Activated CD4-positive, alpha-beta memory T cell treated with anti-CD3 and anti-CD28 coated beads for 36 hours (primary cell): Measurements from ENCODE around the gene USP5. TPM values are rescaled to one million over a fixed set of nuclear protein-coding genes. Genes with fewer than 3 reads are reported as not detected.
"Not testable (repeated sequence)": the region's sequence is repeated elsewhere in the genome, so short reads cannot be mapped to it uniquely, and the experiment has no call there.

ENCODE experiments used
- CTCF ChIA-PET: fragments of 350-600 bp; sonication (Branson Sonifier 250); formaldehyde crosslinking; loops from one replicate; lab custom pipeline; 2021; ENCODE audit warnings: antibody characterized with exemption, inconsistent platforms; lab: Charles Lee
- POLR2A ChIA-PET: fragments of 350-600 bp; sonication (Branson Sonifier 250); formaldehyde crosslinking; loops from one replicate; lab custom pipeline; 2021; ENCODE audit warnings: antibody characterized with exemption; lab: Charles Lee
- DNase-seq: peaks from one replicate; pipeline ENCODE4 v3.0.0-alpha.2; 2020
- H3K27ac Mint-ChIP-seq: one replicate; pipeline ENCODE4 v1.8.0; 2021; ENCODE audit warnings: mixed read lengths
- H3K27me3 Mint-ChIP-seq: one replicate; pipeline ENCODE4 v1.8.0; 2021; ENCODE audit warnings: mixed read lengths
- H3K36me3 Mint-ChIP-seq: one replicate; pipeline ENCODE4 v1.8.0; 2021; ENCODE audit warnings: mixed read lengths
- H3K4me1 Mint-ChIP-seq: one replicate; pipeline ENCODE4 v1.8.0; 2021; ENCODE audit warnings: low read depth, mixed read lengths
- H3K4me3 Mint-ChIP-seq: one replicate; pipeline ENCODE4 v1.8.0; 2021; ENCODE audit warnings: mild to moderate bottlenecking, mixed read lengths
- H3K9me3 Mint-ChIP-seq: one replicate; pipeline ENCODE4 v1.8.0; 2021; ENCODE audit warnings: mixed read lengths
- intact Hi-C: fragments of 100-400 bp; cut with micrococcal nuclease; formaldehyde crosslinking; loops from one replicate; pipeline ENCODE4 v1.15.1; 2023
- total RNA-seq, 2 experiments: library from RNA; stranded (reverse); gene quantifications; one replicate each; pipeline ENCODE4 v1.2.3, GENCODE V29; 2021

The USP5 gene
- total RNA-seq, 2 experiments from 2014 or later: 125 to 130 TPM

DNA sequence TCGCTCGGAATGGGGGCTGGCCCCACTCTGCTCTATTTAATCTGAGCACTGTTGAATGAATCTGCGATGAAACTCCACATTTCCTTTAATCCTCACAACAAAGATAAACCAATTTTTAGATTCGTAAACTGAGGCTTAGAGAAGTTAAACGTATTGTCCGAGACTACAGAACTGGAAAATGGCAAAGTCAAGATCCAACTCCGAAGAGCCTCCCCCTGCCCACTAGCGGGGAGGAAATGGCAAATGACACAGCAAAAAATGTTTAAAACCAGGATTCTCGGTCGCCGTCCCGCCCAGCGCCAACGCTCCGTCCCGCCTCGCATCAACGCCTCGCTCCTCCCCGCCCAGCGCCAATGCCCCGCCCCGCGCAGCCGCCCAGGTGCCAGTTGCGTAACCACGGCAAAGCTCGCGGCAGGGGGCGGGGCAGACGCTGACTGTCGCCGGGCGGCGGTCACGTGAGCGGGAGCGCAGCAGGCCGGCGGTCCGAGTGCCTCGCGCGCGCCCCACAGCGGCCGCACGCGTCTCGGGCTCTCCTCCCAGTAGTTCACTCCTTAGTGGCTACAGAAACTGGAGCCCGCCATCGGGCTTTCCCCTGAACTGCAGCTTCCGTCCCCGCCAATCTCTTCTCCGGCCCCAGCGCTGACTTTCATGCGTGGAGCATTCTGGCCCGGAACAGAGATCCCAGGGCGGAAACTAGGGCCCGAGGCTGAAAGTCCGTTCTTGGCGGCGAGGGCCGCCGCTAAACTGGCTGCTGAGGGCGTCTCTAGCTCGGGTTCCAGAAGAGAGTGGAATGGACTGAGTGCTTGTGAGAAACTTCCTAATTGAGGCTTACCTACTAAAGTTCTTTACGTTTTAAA lies 39.1 kb downstream of the USP5 start:
- H3K4me3 Mint-ChIP-seq: peak overlapping the region; percentile 84
- H3K27ac Mint-ChIP-seq: peak overlapping the region; percentile 97
- H3K9me3 Mint-ChIP-seq: no peaks in the 10 kb centered on the region
- H3K36me3 Mint-ChIP-seq: peaks cover 2% of the 10 kb centered on the region
- POLR2A ChIA-PET: interaction anchor here (0.8 to 2.0 kb wide), 14 partner anchors 13 to 201 kb away, joined by 3 to 24 read pairs (median 5); partner anchors contain the start of genes C12orf57, CD4, CDCA3 and ENO2
- DNase-seq: peak; percentile 99
- CTCF ChIA-PET: interaction anchor here (0.6 to 3.2 kb wide), 37 partner anchors 9 to 222 kb away, joined by 3 to 53 read pairs (median 5); partner anchors contain the start of genes C12orf57, CD4, CDCA3 and COPS7A
- peaks cover 17% of the 10 kb centered on the region for H3K4me1 Mint-ChIP-seq
- intact Hi-C loops: loop anchor here (1.0 kb wide), 7 partner anchors 13 to 138 kb away; partner anchors contain the start of genes ENO2, LRRC23, MLF2 and RNU7-1
- no peaks in the 10 kb centered on the region for H3K27me3 Mint-ChIP-seq

DNA sequence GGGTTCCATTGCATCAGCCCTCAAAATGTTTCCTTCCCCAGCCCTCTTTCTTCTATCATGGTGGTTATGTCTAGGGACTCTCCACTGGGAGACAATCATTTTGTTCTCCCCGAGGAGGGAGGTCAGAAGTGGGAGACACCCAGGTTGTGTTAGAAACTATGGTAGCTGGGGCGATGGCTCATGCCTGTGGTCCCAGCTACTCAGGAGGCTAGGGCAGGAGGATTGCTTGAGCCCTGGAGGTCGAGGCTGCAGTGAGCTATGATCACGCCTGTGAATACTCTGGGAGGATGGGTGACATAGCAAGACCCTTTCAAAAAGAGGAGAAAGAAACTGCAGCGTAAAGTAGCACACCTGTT lies 39.7 kb downstream of the USP5 start:
- H3K27me3 Mint-ChIP-seq: no peaks in the 10 kb centered on the region
- no peaks in the 10 kb centered on the region for H3K9me3 Mint-ChIP-seq
- CTCF ChIA-PET: interaction anchor here (0.6 to 3.2 kb wide), 33 partner anchors 8 to 221 kb away, joined by 3 to 53 read pairs (median 5); partner anchors contain the start of genes C12orf57, CD4, CDCA3 and COPS7A
- peak overlapping the region; percentile 82 for H3K4me3 Mint-ChIP-seq
- intact Hi-C loops: loop anchor here (1.0 kb wide), 7 partner anchors 13 to 138 kb away; partner anchors contain the start of genes ENO2, LRRC23, MLF2 and RNU7-1
- POLR2A ChIA-PET: interaction anchor here (0.8 to 2.0 kb wide), 14 partner anchors 13 to 202 kb away, joined by 3 to 24 read pairs (median 5); partner anchors contain the start of genes C12orf57, CD4, CDCA3 and ENO2
- DNase-seq: peak; percentile 35
- peak overlapping the region; percentile 97 for H3K27ac Mint-ChIP-seq
- peaks cover 2% of the 10 kb centered on the region for H3K36me3 Mint-ChIP-seq
- H3K4me1 Mint-ChIP-seq: peaks cover 17% of the 10 kb centered on the region

DNA sequence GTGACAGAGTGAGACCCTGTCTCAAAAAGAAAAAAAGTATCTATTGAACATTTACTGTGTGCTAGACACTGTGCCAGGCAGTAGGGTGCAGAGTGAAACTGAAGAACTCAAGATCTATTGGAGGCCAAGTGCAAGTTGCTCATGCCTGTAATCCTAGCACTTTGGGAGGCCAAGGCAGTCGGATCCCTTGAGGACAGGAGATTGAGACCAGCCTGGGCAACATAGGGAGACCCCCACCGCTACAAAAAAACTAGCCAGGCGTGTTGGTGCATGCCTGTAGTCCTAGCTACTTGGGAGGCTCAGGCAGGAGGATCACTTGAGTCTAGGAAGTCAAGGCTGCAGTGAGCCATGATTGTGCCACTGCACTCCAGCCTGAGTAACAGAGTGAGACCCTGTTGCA lies 40.7 kb downstream of the USP5 start:
- H3K4me1 Mint-ChIP-seq: peaks cover 17% of the 10 kb centered on the region
- intact Hi-C loops, H3K27ac Mint-ChIP-seq, H3K9me3 Mint-ChIP-seq, H3K27me3 Mint-ChIP-seq, H3K36me3 Mint-ChIP-seq, DNase-seq: not testable (repeated sequence)
- peak overlapping the region; percentile 30 for H3K4me3 Mint-ChIP-seq
- POLR2A ChIA-PET: interaction anchor here (2.0 kb wide), 2 partner anchors 22 to 51 kb away, joined by 8 to 9 read pairs; partner anchors contain the start of genes C12orf57, ENO2 and RNU7-1
- CTCF ChIA-PET: interaction anchor here (2.0 to 2.4 kb wide), 4 partner anchors 20 to 65 kb away, joined by 4 to 53 read pairs (median 17); partner anchors contain the start of genes CDCA3, SPSB2 and USP5

DNA sequence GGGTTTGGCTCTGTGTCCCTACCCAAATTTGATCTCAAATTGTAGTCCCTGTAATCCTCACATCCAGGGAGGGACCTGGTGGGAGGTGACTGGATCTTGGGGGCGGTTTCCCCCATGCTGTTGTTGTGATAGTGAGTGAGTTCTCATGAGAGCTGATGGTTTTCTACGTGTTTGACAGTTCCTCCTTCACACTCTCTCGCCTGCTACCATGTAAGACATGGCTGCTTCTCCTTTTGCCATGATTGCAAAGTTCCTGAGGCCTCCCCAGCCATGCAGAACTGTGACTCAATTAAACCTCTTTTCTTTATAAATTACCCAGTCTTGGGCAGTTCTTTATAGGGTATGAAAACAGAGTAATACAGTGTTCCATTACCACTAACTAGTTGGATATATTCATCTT lies 42.4 kb downstream of the USP5 start:
- POLR2A ChIA-PET: no interaction called here
- no peak overlapping the region for H3K4me3 Mint-ChIP-seq
- no peak for DNase-seq
- intact Hi-C loops: no loop called here
- peaks cover 2% of the 10 kb centered on the region for H3K36me3 Mint-ChIP-seq
- no peaks in the 10 kb centered on the region for H3K27me3 Mint-ChIP-seq
- CTCF ChIA-PET: interaction anchor here (0.6 to 1.0 kb wide), 2 partner anchors 44 to 70 kb away, joined by 3 to 6 read pairs; no protein-coding TSS in a partner anchor
- H3K4me1 Mint-ChIP-seq: peaks cover 17% of the 10 kb centered on the region
- no peaks in the 10 kb centered on the region for H3K9me3 Mint-ChIP-seq
- H3K27ac Mint-ChIP-seq: no peak overlapping the region

DNA sequence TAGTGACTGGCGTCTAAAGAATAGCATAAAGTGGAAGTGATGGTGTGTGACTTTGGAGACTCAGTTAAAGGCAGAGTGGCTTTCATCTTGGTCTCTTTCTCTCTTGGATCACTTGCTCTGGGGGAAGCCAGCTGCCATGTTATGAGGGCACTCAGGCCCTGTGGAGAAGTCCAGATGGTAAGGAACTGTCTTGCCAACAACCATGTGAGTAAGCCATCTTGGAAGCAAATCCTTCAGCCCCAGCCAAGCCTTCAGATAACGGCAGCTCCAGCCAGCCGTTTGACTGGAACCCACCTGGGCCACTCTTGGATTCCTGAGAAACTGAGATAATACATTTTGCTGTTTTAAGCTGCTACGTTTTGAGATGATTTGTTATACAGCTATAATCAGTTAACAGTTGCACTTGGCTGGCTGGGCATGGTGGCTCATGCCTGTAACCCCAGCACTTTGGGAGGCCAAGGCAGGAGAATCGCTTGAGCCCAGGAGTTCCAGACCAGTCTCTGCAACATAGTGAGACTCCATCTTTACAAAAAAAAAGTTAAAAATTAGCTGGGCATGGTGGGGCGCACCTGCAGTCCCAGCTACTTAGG lies 45.0 kb downstream of the USP5 start:
- H3K4me1 Mint-ChIP-seq: peaks cover 10% of the 10 kb centered on the region
- POLR2A ChIA-PET: interaction anchor here (0.5 kb wide), 1 partner anchor 228 kb away, joined by 3 read pairs; no protein-coding TSS in a partner anchor
- CTCF ChIA-PET: interaction anchor here (0.7 to 1.2 kb wide), 3 partner anchors 25 to 965 kb away, joined by 3 read pairs; no protein-coding TSS in a partner anchor
- no peak for DNase-seq
- no peaks in the 10 kb centered on the region for H3K9me3 Mint-ChIP-seq
- intact Hi-C loops: no loop called here
- no peaks in the 10 kb centered on the region for H3K36me3 Mint-ChIP-seq
- H3K4me3 Mint-ChIP-seq: no peak overlapping the region
- no peaks in the 10 kb centered on the region for H3K27me3 Mint-ChIP-seq
- H3K27ac Mint-ChIP-seq: no peak overlapping the region

DNA sequence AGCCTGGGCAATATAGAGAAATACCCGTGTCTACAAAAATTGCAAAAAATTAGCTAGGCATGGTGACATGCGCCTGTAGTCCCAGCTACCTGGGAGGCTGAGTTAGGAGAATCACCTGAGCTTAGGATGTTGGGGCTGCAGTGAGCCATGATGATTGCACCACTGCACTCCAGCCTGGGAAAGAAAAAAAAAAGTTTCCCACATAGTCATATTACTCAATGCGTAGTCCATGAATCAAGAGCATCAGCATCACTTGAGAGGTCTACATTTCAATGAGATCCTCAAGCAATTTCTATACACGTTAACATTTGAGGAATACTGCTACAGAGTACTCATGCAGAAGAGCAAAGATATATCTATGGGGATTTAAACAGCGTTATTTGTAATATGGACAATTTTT lies 47.5 kb downstream of the USP5 start:
- Mint-ChIP-seq H3K4me1 (peaks cover 7% of the 10 kb centered on the region), H3K9me3 (no peaks in the 10 kb centered on the region), H3K4me3 (no peak overlapping the region), H3K36me3 (no peaks in the 10 kb centered on the region), H3K27me3 (no peaks in the 10 kb centered on the region), H3K27ac (no peak overlapping the region)
- CTCF ChIA-PET: interaction anchor here (0.7 to 1.5 kb wide), 3 partner anchors 8 to 146 kb away, joined by 4 to 7 read pairs (median 4); partner anchors contain the start of gene MLF2
- POLR2A ChIA-PET: interaction anchor here (0.7 kb wide), 1 partner anchor 27 kb away, joined by 3 read pairs; the partner anchor contains the start of gene SPSB2
- intact Hi-C loops: no loop called here
- DNase-seq: no peak

DNA sequence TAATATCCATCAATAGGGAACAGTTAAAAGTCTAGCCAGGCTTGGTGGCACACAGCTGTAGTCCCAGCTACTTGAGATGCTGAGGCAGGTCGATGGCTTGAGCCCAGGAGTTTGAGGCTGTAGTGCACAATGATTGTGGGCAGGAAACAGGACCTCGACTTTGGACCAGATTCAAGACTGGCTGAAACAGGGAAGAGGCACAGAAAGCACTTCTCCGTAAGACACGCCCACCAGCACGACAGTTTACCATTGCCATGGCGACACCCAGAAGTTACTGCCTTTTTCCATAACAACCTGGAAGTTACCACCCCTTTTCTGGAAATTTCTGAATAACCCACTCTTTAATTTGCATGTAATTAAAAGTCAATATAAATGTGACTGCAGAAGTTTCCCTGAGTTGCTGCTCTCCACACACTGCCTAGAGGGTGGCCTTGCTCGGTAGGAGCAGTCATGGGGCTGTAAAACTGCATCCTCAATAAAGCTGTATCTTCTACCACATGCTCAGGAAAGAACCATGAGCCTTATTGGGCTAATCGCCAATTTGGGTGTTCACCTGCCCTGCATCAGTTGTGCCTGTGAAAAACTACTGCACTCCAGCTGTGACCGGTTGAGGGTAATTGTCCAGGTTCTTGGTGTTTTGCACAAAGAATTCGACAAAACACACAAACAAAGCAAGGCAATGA lies 48.0 kb downstream of the USP5 start:
- intact Hi-C loops: no loop called here
- peaks cover 7% of the 10 kb centered on the region for H3K4me1 Mint-ChIP-seq
- POLR2A ChIA-PET: interaction anchor here (0.7 kb wide), 1 partner anchor 27 kb away, joined by 3 read pairs; the partner anchor contains the start of gene SPSB2
- H3K9me3 Mint-ChIP-seq: no peaks in the 10 kb centered on the region
- CTCF ChIA-PET: interaction anchor here (0.6 to 1.5 kb wide), 4 partner anchors 9 to 119 kb away, joined by 4 to 7 read pairs (median 5); no protein-coding TSS in a partner anchor
- H3K36me3 Mint-ChIP-seq: no peaks in the 10 kb centered on the region
- no peaks in the 10 kb centered on the region for H3K27me3 Mint-ChIP-seq
- no peak overlapping the region for H3K4me3 Mint-ChIP-seq
- no peak overlapping the region for H3K27ac Mint-ChIP-seq
- DNase-seq: peak; percentile 47

DNA sequence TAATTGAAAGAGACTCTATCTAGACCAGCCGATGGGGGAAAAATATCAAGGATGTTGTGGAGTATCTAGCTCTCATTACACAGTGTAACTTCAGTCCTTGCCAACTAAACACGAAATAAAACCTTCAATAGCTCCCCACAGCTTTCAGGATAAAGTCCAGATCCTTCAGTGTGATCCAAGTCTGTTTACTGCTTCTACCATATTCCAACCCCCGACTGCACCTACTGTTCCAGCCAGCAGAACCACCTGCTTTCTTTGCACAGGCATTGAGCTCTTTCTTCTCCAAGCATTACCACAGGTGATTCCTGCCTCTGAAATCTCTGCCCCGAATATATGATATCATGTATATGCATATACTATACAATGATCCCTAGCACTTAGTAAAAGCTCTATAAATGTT lies 50.5 kb downstream of the USP5 start:
- no peak for DNase-seq
- ChIA-PET CTCF (interaction anchor here (1.2 to 3.3 kb wide), 2 partner anchors 11 to 21 kb away, joined by 3 to 24 read pairs; no protein-coding TSS in a partner anchor), POLR2A (interaction anchor here (1.0 kb wide), 1 partner anchor 34 kb away, joined by 3 read pairs; no protein-coding TSS in a partner anchor)
- peaks cover 7% of the 10 kb centered on the region for H3K4me1 Mint-ChIP-seq
- H3K4me3 Mint-ChIP-seq: no peak overlapping the region
- H3K27me3 Mint-ChIP-seq: no peaks in the 10 kb centered on the region
- H3K9me3 Mint-ChIP-seq: no peaks in the 10 kb centered on the region
- H3K36me3 Mint-ChIP-seq: no peaks in the 10 kb centered on the region
- intact Hi-C loops: no loop called here
- no peak overlapping the region for H3K27ac Mint-ChIP-seq

DNA sequence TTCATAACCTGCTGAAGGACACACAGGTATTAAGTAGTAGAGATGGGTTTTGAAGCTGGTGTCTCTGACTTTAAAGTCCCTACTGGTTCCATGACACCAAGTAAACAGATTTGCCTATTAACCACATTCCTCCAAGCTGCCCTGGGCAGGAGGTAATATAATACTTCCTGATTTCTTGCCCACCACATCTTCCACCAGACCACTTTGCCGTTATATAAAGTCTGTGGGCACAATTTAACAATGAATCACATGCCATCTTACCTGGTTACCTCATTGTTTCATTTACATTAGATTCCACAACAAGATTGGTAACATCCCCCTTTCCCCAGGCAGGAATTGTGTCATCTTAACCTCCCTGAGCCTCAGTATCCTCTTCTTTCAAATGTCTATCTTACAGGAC lies 51.8 kb downstream of the USP5 start:
- ChIA-PET POLR2A (interaction anchor here (0.7 to 2.1 kb wide), 3 partner anchors 10 to 36 kb away, joined by 3 to 11 read pairs (median 5); partner anchors contain the start of gene ENO2), CTCF (interaction anchor here (3.3 kb wide), 1 partner anchor 12 kb away, joined by 24 read pairs; no protein-coding TSS in a partner anchor)
- H3K4me3 Mint-ChIP-seq: no peak overlapping the region
- intact Hi-C loops: loop anchor here (1.0 to 2.0 kb wide), 4 partner anchors 12 to 51 kb away; partner anchors contain the start of genes SPSB2 and USP5
- H3K27me3 Mint-ChIP-seq: no peaks in the 10 kb centered on the region
- no peaks in the 10 kb centered on the region for H3K9me3 Mint-ChIP-seq
- H3K36me3 Mint-ChIP-seq: no peaks in the 10 kb centered on the region
- DNase-seq: no peak
- peaks cover 7% of the 10 kb centered on the region for H3K4me1 Mint-ChIP-seq
- no peak overlapping the region for H3K27ac Mint-ChIP-seq

DNA sequence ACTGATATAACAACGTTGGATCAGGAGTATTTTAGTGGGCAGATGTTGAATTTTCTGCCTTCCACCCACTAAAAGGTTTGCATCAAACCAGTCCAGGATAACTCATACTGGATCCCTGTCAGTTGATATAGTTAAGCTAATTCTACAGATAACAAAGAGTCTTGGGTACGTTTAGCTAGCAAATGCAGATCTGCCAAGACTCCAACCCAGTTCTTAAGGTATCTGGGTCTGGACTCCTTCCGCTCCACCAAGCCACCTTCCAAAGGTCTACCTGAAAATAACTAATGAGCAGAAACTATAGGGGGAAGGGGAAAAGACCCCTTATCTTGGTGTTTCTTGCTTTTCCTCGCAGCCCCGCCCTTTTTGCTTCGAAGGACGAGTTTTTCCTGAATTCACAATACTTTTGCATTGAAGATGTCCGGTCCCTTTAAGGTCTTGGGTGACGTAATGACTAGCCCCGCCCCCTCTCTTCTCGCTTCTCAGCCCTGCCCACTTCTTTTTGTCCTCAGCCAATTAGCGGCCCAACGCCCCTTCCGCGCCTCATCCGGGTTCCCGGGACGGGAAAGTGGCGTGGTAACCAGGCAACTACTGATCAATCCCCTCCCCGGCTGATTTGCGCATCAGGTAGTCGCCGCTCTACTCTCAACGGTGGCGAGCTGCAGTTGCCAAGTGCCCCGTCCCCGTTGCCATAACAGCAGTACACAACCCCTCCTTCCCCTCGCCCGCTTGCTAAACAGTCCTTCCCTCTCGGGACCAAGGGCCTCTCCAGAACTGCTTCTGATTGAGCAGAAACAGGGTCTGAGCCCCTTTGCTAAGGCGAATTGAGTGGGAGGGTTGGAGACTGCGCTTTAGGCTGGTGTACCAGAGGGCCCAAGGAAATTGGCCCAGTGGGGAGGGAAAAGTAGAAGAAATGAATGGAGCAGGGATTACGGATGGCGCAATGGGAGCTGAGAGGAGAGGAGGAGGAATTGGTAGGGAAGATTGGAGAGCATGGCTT lies 52.6 kb downstream of the USP5 start, which contains the start of gene LRRC23:
Gene LRRC23 (plus strand): TSS at position 543 of the 997 bp plus-strand sequence. CDS start 812 bp downstream, outside the sequence.
- Mint-ChIP-seq H3K27me3 (no peaks in the 10 kb centered on the region), H3K4me3 (no peak within 1 kb of the TSS), H3K36me3 (no peaks in the 10 kb centered on the region), H3K9me3 (no peaks in the 10 kb centered on the region), H3K4me1 (peaks cover 5% of the 10 kb centered on the region), H3K27ac (no peak within 1 kb of the TSS)
- peak; percentile 99 for DNase-seq
- CTCF ChIA-PET: interaction anchor here (1.1 to 5.2 kb wide), 5 partner anchors 13 to 152 kb away, joined by 3 to 31 read pairs (median 23); partner anchors contain the start of genes MLF2 and SPSB2
- POLR2A ChIA-PET: interaction anchor here (0.7 to 2.1 kb wide), 5 partner anchors 9 to 35 kb away, joined by 3 to 11 read pairs (median 5); partner anchors contain the start of genes ENO2 and SPSB2
- intact Hi-C loops: loop anchor here (1.0 to 2.0 kb wide), 4 partner anchors 13 to 52 kb away; partner anchors contain the start of genes SPSB2 and USP5
